A549 treated with CpdA at 1 μM for 4 hours (cell line): Measurements from ENCODE around the gene CD46. TPM values are rescaled to one million over a fixed set of nuclear protein-coding genes. Genes with fewer than 3 reads are reported as not detected.

Source experiments
- total RNA-seq: library from RNA; stranded (reverse); fragments of 200-300 nt; extraction: Qiagen RNA extraction; gene quantifications from 5 replicates; pipeline ENCODE4 v1.2.3, GENCODE V29; 2022; ENCODE audit warnings: low read depth

Gene CD46
- 93.1 to 141 TPM (median 110 TPM) in 5 replicates for total RNA-seq

DNA sequence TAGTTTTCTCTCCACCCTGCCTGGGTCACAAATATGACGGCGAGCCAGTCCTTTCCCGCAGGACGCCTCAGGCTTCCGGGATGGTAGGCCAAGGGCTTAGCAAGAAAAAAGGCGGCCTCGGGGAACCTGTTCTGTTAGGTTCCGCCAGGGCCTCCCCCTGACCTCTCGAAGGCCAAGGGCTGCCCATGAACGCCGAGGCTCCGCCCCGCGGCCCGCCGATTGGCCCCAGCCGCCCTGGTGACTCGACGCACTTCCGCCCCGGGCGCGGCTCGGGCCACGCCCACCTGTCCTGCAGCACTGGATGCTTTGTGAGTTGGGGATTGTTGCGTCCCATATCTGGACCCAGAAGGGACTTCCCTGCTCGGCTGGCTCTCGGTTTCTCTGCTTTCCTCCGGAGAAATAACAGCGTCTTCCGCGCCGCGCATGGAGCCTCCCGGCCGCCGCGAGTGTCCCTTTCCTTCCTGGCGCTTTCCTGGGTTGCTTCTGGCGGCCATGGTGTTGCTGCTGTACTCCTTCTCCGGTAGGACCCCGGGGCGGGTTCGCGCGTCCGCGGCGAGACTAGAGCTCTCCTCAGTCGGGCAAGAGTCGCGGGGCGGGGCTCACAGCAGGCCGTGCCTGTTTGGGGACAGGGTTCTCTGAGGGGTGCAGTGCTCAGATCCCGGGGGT lies at the start of gene CD46:
TSS of gene CD46 (plus strand) at position 265 of the 666 bp plus-strand sequence. CDS start at position 424, 159 bp downstream.

Other genes with a start within 250 kb of the CD46 start
- 0.71 TPM in 1 of 5 replicates, not detected in the others for gene CR1L, start 106.9 kb upstream of the CD46 start, total RNA-seq
- gene CD34, start 159.1 kb downstream of the CD46 start, total RNA-seq: 0.01 TPM in 1 of 5 replicates, not detected in the others